GM12892 (cell line): Measurements from ENCODE around the gene LBX2.
A peak's percentile ranks its signal among the peaks of the same experiment; 100 is the strongest.

ENCODE experiments used
- POLR2A ChIP-seq: IDR thresholded peaks from 2 replicates; pipeline ENCODE4 v1.6.1; 2011; ENCODE audit warnings: low read depth, low read length, control low read depth
- POLR2AphosphoS5 ChIP-seq: IDR thresholded peaks from 2 replicates; pipeline ENCODE4 v1.6.1; 2011; ENCODE audit warnings: low read depth, low read length, control low read depth
- TAF1 ChIP-seq: IDR thresholded peaks from 2 replicates; pipeline ENCODE4 v1.6.1; 2011; ENCODE audit warnings: low read depth, mild to moderate bottlenecking, control low read depth, low read length, borderline replicate concordance

DNA sequence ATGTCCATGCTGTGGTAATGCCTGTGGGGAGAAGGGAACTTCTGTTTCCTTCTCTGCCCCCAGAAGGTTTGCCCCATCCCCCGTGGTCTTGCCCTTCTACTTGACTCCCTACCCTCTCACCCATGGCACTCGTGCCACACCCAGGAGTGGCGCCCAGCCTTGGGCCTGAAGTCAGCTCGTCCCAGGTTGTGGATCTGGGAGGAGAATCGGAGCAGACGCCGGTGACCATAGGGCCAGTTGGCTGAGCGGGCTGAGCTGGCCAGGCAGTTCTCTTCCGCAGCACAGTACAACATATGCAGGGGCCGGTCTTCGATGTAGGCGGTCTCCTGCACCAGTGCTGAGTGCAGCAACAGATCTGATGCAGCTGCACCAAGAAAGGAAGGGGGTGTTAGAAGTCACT is 35.0 kb upstream of the LBX2 start:
- TF ChIP-seq POLR2A, result 0 out of 2 replicates have a peak, but pooled peaks have one; percentile 12
- peak; percentile 44 for TF ChIP-seq POLR2AphosphoS5
- TF ChIP-seq TAF1, result no peak
